ENCODE results near the gene MATN1.
A peak's percentile ranks its signal among the peaks of the same experiment; 100 is the strongest.

The MATN1 gene

GRCh38 chr1:30718091-30718635 lies 5.2 kb downstream of the MATN1 start:
- peak; percentile 94 for DNase-seq (ENCODE audit: low read depth)

- DNase-seq (ENCODE audit: low read depth): no peak
These were observed 6.7 kb downstream of the MATN1 start for GRCh38 chr1:30716646-30717045.

- DNase-seq (ENCODE audit: low read depth): no peak
These were observed 7.5 kb downstream of the MATN1 start for GRCh38 chr1:30715886-30716285.

- DNase-seq (ENCODE audit: low read depth): no peak
These were observed 8.2 kb downstream of the MATN1 start for GRCh38 chr1:30715216-30715615.

- DNase-seq (ENCODE audit: low read depth): no peak
These were observed 8.8 kb downstream of the MATN1 start for GRCh38 chr1:30714536-30715090.

- no peak for DNase-seq (ENCODE audit: low read depth)
These were observed 9.4 kb downstream of the MATN1 start for GRCh38 chr1:30714025-30714424.

- no peak for DNase-seq (ENCODE audit: low read depth)
These were observed 10.1 kb downstream of the MATN1 start for GRCh38 chr1:30713311-30713710.

GRCh38 chr1:30712583-30712982 lies 10.8 kb downstream of the MATN1 start:
- no peak for DNase-seq (ENCODE audit: low read depth)

- DNase-seq (ENCODE audit: low read depth): no peak
These were observed 13.0 kb downstream of the MATN1 start for GRCh38 chr1:30710407-30710806.

- DNase-seq (ENCODE audit: low read depth): no peak
These were observed 15.0 kb downstream of the MATN1 start for GRCh38 chr1:30708361-30708728.

- DNase-seq (ENCODE audit: low read depth): peak; percentile 48
These were observed 15.7 kb downstream of the MATN1 start for GRCh38 chr1:30707412-30708360.

- DNase-seq (ENCODE audit: low read depth): peak; percentile 31
These were observed 16.9 kb downstream of the MATN1 start for GRCh38 chr1:30706528-30706927.

GRCh38 chr1:30705698-30706097 lies 17.7 kb downstream of the MATN1 start:
- no peak for DNase-seq (ENCODE audit: low read depth)

GRCh38 chr1:30704765-30705509 lies 18.4 kb downstream of the MATN1 start:
- DNase-seq (ENCODE audit: low read depth): no peak

- DNase-seq (ENCODE audit: low read depth): no peak
These were observed 19.1 kb downstream of the MATN1 start for GRCh38 chr1:30704271-30704670.

- DNase-seq (ENCODE audit: low read depth): no peak
These were observed 20.6 kb downstream of the MATN1 start for GRCh38 chr1:30702823-30703222.

GRCh38 chr1:30701258-30701633 lies 22.1 kb downstream of the MATN1 start:
- no peak for DNase-seq (ENCODE audit: low read depth)

- DNase-seq (ENCODE audit: low read depth): peak; percentile 57
These were observed 22.7 kb downstream of the MATN1 start for GRCh38 chr1:30700528-30701257.

- DNase-seq (ENCODE audit: low read depth): no peak
These were observed 23.6 kb downstream of the MATN1 start for GRCh38 chr1:30699762-30700161.

GRCh38 chr1:30698401-30698981 lies 24.9 kb downstream of the MATN1 start:
- no peak for DNase-seq (ENCODE audit: low read depth)

- peak; percentile 23 for DNase-seq (ENCODE audit: low read depth)
These were observed 25.6 kb downstream of the MATN1 start for GRCh38 chr1:30697571-30698376.
